Gastroesophageal sphincter (tissue), 4 donors: ENCODE data around the gene RUNDC1. TPM values are rescaled to one million over a fixed set of nuclear protein-coding genes. Genes with fewer than 3 reads are reported as not detected.

ENCODE experiments used
- ATAC-seq: fragments of 150-250 bp; one replicate; pipeline ENCODE4 v1.9.1; 2016; ENCODE audit warnings: mild to moderate bottlenecking, moderate library complexity
- H3K27ac ChIP-seq, 4 donors: fragments of 200-600 bp; sonication (generic) in 3 of 4; 1 replicate in 3 of 4; 2 replicates in 1 of 4; pipeline ENCODE4 v1.5.1; 2016 to 2019
- H3K27me3 ChIP-seq: fragments of 200-600 bp; sonication (generic); one replicate; pipeline ENCODE4 v1.5.1; 2019
- H3K36me3 ChIP-seq, 2 donors: fragments of 200-600 bp; sonication (generic); one replicate each; pipeline ENCODE4 v1.5.1; 2019; ENCODE audit warnings: control low read depth in 1 of 2
- H3K4me1 ChIP-seq, 3 donors: fragments of 200-600 bp; sonication (generic); 1 replicate in 2 of 3; 2 replicates in 1 of 3; pipeline ENCODE4 v1.5.1; 2016 to 2019; ENCODE audit warnings: control low read depth in 2 of 3
- H3K4me3 ChIP-seq, 2 donors: fragments of 200-600 bp; sonication (generic); one replicate each; pipeline ENCODE4 v1.5.1; 2019; ENCODE audit warnings: mild to moderate bottlenecking in 1 of 2, moderate library complexity in 1 of 2
- H3K9me3 ChIP-seq, 3 donors: fragments of 200-600 bp; sonication (generic); one replicate each; pipeline ENCODE4 v1.5.1; 2017 to 2019; ENCODE audit warnings: control low read depth in 2 of 3
- EP300 ChIP-seq: sonication (generic); formaldehyde crosslinking; IDR thresholded peaks from one replicate; pipeline ENCODE4 v1.6.1; 2017; ENCODE audit warnings: antibody characterized with exemption, mild to moderate bottlenecking
- POLR2A ChIP-seq, 2 donors: fragments of 450-650 bp; IDR thresholded peaks; one replicate each; pipeline ENCODE4 v1.6.1; 2017; ENCODE audit warnings: antibody characterized with exemption in 2 of 2, mild to moderate bottlenecking in 2 of 2, moderate library complexity in 1 of 2
- POLR2AphosphoS5 ChIP-seq: sonication (generic); formaldehyde crosslinking; IDR thresholded peaks from one replicate; pipeline ENCODE4 v1.6.1; 2017; ENCODE audit warnings: antibody characterized with exemption
- WGBS, 2 donors: methylation state at CpG; one replicate each; pipeline ENCODE4 v1.1.5; 2018; ENCODE audit warnings: low coverage in 1 of 2; 5-methylcytosine and 5-hydroxymethylcytosine counted together
- total RNA-seq, 4 donors: library from RNA; depleted of rRNA; stranded (reverse); fragments of >200 nt; gene quantifications; one replicate each; pipeline ENCODE4 v1.1.0, GENCODE V29; 2016
- TF ChIP-seq, protein P1 (sequence below), 4 experiments: fragments of 200-600 bp in 2 of 4; fragments of 450-650 bp in 2 of 4; sonication (generic) in 1 of 4; IDR thresholded peaks; one replicate each; pipeline ENCODE4 v1.5.1; 2017 to 2019; ENCODE audit warnings: antibody characterized with exemption in 4 of 4, mild to moderate bottlenecking in 2 of 4, moderate library complexity in 2 of 4

The RUNDC1 gene
- total RNA-seq, 4 donors from 2014 or later, result 16.4 to 20.9 (median 19.4) TPM

DNA sequence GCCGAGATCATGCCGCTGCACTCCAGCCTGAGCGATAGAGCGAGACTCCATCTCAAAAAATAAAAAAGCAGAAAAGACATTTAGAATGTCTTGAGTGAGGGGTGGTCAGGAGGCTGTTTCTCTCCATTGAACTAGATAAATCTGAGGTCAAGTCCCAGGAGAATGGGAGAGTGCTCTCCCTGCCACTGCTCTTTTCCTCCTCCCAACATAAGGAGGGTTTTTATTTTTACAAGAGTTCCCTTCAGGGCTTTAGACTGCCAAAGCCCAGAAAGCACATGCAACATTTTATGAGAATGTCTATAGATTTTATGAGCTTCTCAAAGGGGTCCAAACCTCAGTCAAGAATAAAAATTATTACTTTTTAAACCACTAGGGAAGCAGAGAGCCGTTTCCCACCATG is 46.2 kb downstream of the RUNDC1 start:
- H3K36me3 ChIP-seq, result no peaks in the 10 kb centered on the region
- 30 to 65% methylated on average over 1 to 5 of the region's 5 CpGs for WGBS, 2 donors
- H3K27ac ChIP-seq, result peak overlapping the region in 1 of 4 donors; percentile 81
- H3K4me1 ChIP-seq, result peaks cover 0 to 30% (median 11%) of the 10 kb centered on the region in 3 donors
- no peaks in the 10 kb centered on the region for H3K9me3 ChIP-seq
- ATAC-seq, result no peak
- H3K4me3 ChIP-seq, result no peak overlapping the region
- TF ChIP-seq, protein P1, sequence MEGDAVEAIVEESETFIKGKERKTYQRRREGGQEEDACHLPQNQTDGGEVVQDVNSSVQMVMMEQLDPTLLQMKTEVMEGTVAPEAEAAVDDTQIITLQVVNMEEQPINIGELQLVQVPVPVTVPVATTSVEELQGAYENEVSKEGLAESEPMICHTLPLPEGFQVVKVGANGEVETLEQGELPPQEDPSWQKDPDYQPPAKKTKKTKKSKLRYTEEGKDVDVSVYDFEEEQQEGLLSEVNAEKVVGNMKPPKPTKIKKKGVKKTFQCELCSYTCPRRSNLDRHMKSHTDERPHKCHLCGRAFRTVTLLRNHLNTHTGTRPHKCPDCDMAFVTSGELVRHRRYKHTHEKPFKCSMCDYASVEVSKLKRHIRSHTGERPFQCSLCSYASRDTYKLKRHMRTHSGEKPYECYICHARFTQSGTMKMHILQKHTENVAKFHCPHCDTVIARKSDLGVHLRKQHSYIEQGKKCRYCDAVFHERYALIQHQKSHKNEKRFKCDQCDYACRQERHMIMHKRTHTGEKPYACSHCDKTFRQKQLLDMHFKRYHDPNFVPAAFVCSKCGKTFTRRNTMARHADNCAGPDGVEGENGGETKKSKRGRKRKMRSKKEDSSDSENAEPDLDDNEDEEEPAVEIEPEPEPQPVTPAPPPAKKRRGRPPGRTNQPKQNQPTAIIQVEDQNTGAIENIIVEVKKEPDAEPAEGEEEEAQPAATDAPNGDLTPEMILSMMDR (IDR thresholded peaks at IDR 0.05), result no peak
- TF ChIP-seq POLR2A (IDR thresholded peaks at IDR 0.05) (no peak), EP300 (no peak)
- H3K27me3 ChIP-seq, result no peaks in the 10 kb centered on the region

DNA sequence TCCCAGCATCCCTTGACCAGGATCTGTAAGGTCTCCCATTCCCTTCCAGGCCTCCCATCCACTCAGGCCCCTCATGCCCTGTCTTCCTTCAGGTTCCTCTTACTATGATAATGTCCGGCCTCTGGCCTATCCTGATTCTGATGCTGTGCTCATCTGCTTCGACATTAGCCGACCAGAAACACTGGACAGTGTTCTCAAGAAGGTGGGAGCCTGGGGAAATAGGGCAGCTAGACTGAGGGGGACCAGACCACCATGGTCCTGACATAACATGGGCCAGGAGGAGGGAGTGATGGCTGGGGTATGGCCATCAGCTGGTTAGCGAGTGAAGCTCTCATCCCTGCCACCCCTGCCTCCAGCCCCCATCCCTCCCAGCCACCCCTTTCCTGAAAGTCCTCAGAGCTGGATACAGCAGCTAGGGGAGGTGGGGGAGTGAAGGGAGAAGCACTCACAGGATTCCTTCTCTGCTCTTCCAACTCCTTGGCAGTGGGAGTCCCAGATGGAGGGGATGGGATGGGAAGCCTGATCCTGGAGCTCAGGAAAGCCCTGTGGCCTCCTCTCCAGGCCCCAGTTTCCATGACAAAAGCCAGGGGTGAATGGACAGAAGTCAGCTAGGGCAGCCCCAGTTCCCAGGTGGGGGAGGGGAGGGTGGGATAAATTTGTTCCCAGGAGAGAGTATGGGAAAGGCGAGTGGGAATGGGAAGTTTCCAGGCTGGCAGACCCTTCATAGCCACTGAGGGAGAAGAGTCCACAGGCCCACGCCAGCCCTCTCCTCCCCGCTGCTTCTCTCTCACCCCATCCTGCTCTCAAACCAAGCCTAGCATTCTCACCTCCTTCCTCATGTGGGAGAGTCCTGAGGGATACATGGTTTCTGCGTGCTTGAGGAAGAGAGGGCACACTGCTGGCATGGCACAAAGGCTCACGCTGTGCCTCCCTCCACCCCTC is 47.0 kb downstream of the RUNDC1 start:
- no peaks in the 10 kb centered on the region for H3K36me3 ChIP-seq
- H3K9me3 ChIP-seq, result no peaks in the 10 kb centered on the region
- H3K4me1 ChIP-seq, result peaks cover 0 to 30% (median 11%) of the 10 kb centered on the region in 3 donors
- WGBS, 2 donors, result 84% methylated on average over 2 of the region's 9 CpGs; no CpG with 5 or more reads in 1 of the 2 donors
- no peak for ATAC-seq
- TF ChIP-seq, protein P1 (IDR thresholded peaks at IDR 0.05), result no peak
- TF ChIP-seq EP300, result no peak
- no peak for TF ChIP-seq POLR2A (IDR thresholded peaks at IDR 0.05)
- no peak for TF ChIP-seq POLR2AphosphoS5
- H3K27me3 ChIP-seq, result no peaks in the 10 kb centered on the region
- H3K27ac ChIP-seq, result no peak overlapping the region
- H3K4me3 ChIP-seq, result no peak overlapping the region

DNA sequence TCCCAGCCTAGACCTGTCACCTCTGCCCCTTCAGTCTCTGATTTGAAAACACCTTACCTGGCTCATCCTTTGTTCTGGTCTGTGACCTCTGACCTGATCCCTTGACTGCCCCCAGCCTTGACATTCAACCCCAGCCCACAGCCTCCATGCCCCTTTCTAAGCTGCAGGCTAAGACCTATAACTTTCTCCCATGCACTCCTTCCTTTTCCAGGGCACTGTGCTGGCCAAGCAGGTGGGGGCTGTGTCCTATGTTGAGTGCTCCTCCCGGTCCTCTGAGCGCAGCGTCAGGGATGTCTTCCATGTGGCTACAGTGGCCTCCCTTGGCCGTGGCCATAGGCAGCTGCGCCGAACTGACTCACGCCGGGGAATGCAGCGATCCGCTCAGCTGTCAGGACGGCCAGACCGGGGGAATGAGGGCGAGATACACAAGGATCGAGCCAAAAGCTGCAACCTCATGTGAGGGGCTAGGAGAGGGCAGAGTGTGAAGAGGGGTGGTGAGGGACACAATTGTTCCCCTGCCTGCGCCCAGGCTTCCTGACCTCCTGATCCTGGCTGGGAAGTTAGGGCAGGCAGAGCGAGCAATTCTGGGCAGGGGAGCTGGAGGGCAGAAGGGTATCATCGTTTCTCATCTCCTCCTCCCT is 48.0 kb downstream of the RUNDC1 start:
- H3K9me3 ChIP-seq, result no peaks in the 10 kb centered on the region
- H3K36me3 ChIP-seq, result no peaks in the 10 kb centered on the region
- WGBS, 2 donors, result no CpG with 5 or more reads among the region's 17 CpGs
- ATAC-seq, result no peak
- peaks cover 0 to 22% (median 6%) of the 10 kb centered on the region in 3 donors for H3K4me1 ChIP-seq
- TF ChIP-seq POLR2AphosphoS5 (no peak), EP300 (no peak), POLR2A (IDR thresholded peaks at IDR 0.05) (no peak)
- TF ChIP-seq, protein P1 (IDR thresholded peaks at IDR 0.05), result no peak
- no peaks in the 10 kb centered on the region for H3K27me3 ChIP-seq
- no peak overlapping the region for H3K4me3 ChIP-seq
- H3K27ac ChIP-seq, result no peak overlapping the region

DNA sequence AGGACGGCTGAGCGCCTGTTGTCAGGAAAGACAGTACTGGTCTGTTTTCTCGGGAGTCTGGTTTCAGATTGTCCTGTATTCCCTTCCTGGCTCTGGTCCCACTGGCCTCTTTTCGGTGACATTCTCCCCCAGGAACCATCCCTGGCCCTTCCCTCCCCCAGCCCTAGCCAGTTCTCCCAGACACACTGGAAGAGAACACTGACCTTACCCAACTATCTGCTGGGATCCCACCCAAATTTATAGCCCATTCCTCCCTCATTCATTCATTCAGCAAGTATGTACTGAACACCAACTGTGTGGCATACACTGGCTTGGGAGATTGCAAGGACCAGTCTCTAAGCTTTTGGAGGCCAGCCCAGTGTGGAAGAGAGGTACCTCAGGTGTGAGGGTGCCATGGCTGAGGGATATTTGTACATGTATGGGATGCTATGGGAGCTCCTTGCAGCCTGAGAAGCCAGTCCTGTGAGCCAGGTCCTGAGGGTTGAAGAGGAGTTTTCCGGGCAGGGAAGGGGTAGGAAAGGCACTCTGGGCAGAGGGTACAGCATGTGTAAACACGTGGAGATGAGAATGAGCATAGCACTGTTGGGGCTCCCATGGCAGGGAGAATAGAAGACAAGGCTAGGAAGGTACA is 49.9 kb downstream of the RUNDC1 start:
- Histone ChIP-seq H3K27ac (no peak overlapping the region), H3K36me3 (no peaks in the 10 kb centered on the region), H3K27me3 (no peaks in the 10 kb centered on the region), H3K4me1 (peaks cover 0 to 7% (median 2%) of the 10 kb centered on the region in 3 donors), H3K4me3 (no peak overlapping the region), H3K9me3 (no peaks in the 10 kb centered on the region)
- ATAC-seq, result no peak
- TF ChIP-seq EP300 (no peak), POLR2AphosphoS5 (no peak), POLR2A (IDR thresholded peaks at IDR 0.05) (no peak)
- TF ChIP-seq, protein P1 (IDR thresholded peaks at IDR 0.05), result no peak
- 73 to 78% methylated on average over 3 to 6 of the region's 6 CpGs for WGBS, 2 donors
